HepG2 (cell line): ENCODE measurements around the gene BBLN. TPM values are rescaled to one million over a fixed set of nuclear protein-coding genes. Genes with fewer than 3 reads are reported as not detected.

Source experiments
- FOXP1 ChIP-seq, 2 experiments: fragments of 450-650 bp in 1 of 2; IDR thresholded peaks; 2 replicates each; pipeline ENCODE4 v1.6.1; 2017 to 2018; ENCODE audit warnings: antibody characterized with exemption in 1 of 2
- HDAC2 ChIP-seq: sonication (generic); formaldehyde crosslinking; IDR thresholded peaks from 2 replicates; pipeline ENCODE4 v1.4.0; 2020; ENCODE audit warnings: missing genetic modification reagents
- HNF1B ChIP-seq: sonication (generic); formaldehyde crosslinking; IDR thresholded peaks from 2 replicates; pipeline ENCODE4 v1.5.1; 2020; ENCODE audit warnings: mild to moderate bottlenecking, moderate library complexity, missing genetic modification reagents
- KDM2A ChIP-seq: sonication (generic); formaldehyde crosslinking; IDR thresholded peaks from 2 replicates; pipeline ENCODE4 v1.4.0; 2020; ENCODE audit warnings: low read depth, missing genetic modification reagents, borderline replicate concordance
- MYC ChIP-seq: sonication (generic); formaldehyde crosslinking; IDR thresholded peaks from 2 replicates; pipeline ENCODE4 v1.9.0; 2021; ENCODE audit warnings: missing genetic modification reagents, borderline replicate concordance
- PATZ1 ChIP-seq: sonication (generic); formaldehyde crosslinking; IDR thresholded peaks from 2 replicates; pipeline ENCODE4 v1.4.0; 2020; ENCODE audit warnings: missing genetic modification reagents
- SAP130 ChIP-seq: IDR thresholded peaks from 2 replicates; pipeline ENCODE4 v1.6.1; 2016; ENCODE audit warnings: low read depth
- TFDP1 ChIP-seq: IDR thresholded peaks from 2 replicates; pipeline ENCODE4 v1.6.1; 2016; ENCODE audit warnings: missing compliant biosample characterization, missing genetic modification reagents, borderline replicate concordance
- TSC22D2 ChIP-seq: sonication (generic); formaldehyde crosslinking; IDR thresholded peaks from 2 replicates; pipeline ENCODE4 v1.5.1; 2020; ENCODE audit warnings: missing genetic modification reagents, mild to moderate bottlenecking, borderline replicate concordance
- ZFP91 ChIP-seq: sonication (generic); formaldehyde crosslinking; IDR thresholded peaks from 2 replicates; pipeline ENCODE4 v1.9.0; 2022; ENCODE audit warnings: missing genetic modification reagents, mild to moderate bottlenecking, borderline replicate concordance
- ZFX ChIP-seq: sonication (generic); formaldehyde crosslinking; IDR thresholded peaks from 2 replicates; pipeline ENCODE4 v1.4.0; 2020; ENCODE audit warnings: mild to moderate bottlenecking, low read depth, missing genetic modification reagents, moderate library complexity
- ZNF30 ChIP-seq: sonication (generic); formaldehyde crosslinking; IDR thresholded peaks from 2 replicates; pipeline ENCODE4 v1.5.0; 2020; ENCODE audit warnings: mild to moderate bottlenecking, missing genetic modification reagents
- ZNF496 ChIP-seq: sonication (generic); formaldehyde crosslinking; IDR thresholded peaks from 2 replicates; pipeline ENCODE4 v1.8.1; 2023; ENCODE audit warnings: mild to moderate bottlenecking, moderate library complexity, missing genetic modification reagents; ENCODE audit not compliant: insufficient replicate concordance
- ZNF572 ChIP-seq: sonication (generic); formaldehyde crosslinking; IDR thresholded peaks from 2 replicates; pipeline ENCODE4 v1.5.1; 2020; ENCODE audit warnings: mild to moderate bottlenecking, missing genetic modification reagents
- ZNF670 ChIP-seq: sonication (generic); formaldehyde crosslinking; IDR thresholded peaks from 2 replicates; pipeline ENCODE4 v1.8.0; 2022; ENCODE audit warnings: mild to moderate bottlenecking, missing genetic modification reagents, borderline replicate concordance
- ZNF713 ChIP-seq: sonication (generic); formaldehyde crosslinking; IDR thresholded peaks from 2 replicates; pipeline ENCODE4 v1.4.0; 2020; ENCODE audit warnings: mild to moderate bottlenecking, missing genetic modification reagents
- ZZZ3 ChIP-seq: sonication (generic); formaldehyde crosslinking; IDR thresholded peaks from 2 replicates; pipeline ENCODE4 v1.4.0; 2020; ENCODE audit warnings: missing genetic modification reagents, mild to moderate bottlenecking, borderline replicate concordance
- polyA plus RNA-seq, 8 experiments: library from polyadenylated mRNA; depleted of rRNA in 3 of 8; stranded (reverse) in 7 of 8; unstranded in 1 of 8; fragments of >200 nt; fragmentation: Illumina TruSeq in 4 of 8; extraction: Trizol in 4 of 8; gene quantifications; 2 replicates each; pipeline versions ENCODE4 v1.2.1 to v1.2.3, GENCODE V29; 2011 to 2016; ENCODE audit warnings: low read depth in 4 of 8, missing spikeins in 1 of 8, mixed read lengths in 1 of 8; ENCODE audit not compliant: insufficient read depth in 1 of 8
- total RNA-seq, 5 experiments: library from RNA; depleted of rRNA; stranded (reverse); fragments of >200 nt; fragmentation: Illumina TruSeq; extraction: Trizol; gene quantifications; 2 replicates each; pipeline ENCODE4 v1.2.3, GENCODE V29; 2016; ENCODE audit warnings: low read depth in 1 of 5

Gene BBLN
- total and polyA plus RNA-seq, 2 of the 13 experiments (the other 11 are each of a cell fraction or from before 2014, with no cell fraction given): 27.6 to 33.1 TPM

- no peak for TF ChIP-seq TSC22D2 (CRISPR knock-in tag)
- no peak for TF ChIP-seq HDAC2 (CRISPR knock-in tag)
- TF ChIP-seq ZNF30: no peak
- peak; percentile 35; the same call in 1 of the 2 replicates for TF ChIP-seq MYC (CRISPR knock-in tag)
- peak; percentile 36; the same call in 1 of the 2 replicates for TF ChIP-seq TFDP1 (CRISPR knock-in tag)
- no peak for TF ChIP-seq ZNF496 (CRISPR knock-in tag)
- TF ChIP-seq KDM2A: peak; percentile 60; the same call in 1 of the 2 replicates
- TF ChIP-seq ZFX: 0 out of 2 replicates have a peak, but pooled peaks have one; percentile 30
- peak; percentile 15; the same call in 1 of the 2 replicates for TF ChIP-seq SAP130 (CRISPR knock-in tag)
- TF ChIP-seq ZNF713 (CRISPR knock-in tag): no peak
- peak; percentile 77; the same call in 1 of the 2 replicates for TF ChIP-seq PATZ1 (CRISPR knock-in tag)
- 0 out of 2 replicates have a peak, but pooled peaks have one; percentile 63 for TF ChIP-seq ZNF572 (CRISPR knock-in tag)
- TF ChIP-seq HNF1B (CRISPR knock-in tag): 0 out of 2 replicates have a peak, but pooled peaks have one; percentile 29
- TF ChIP-seq ZFP91 (CRISPR knock-in tag): peak; percentile 34; the same call in 1 of the 2 replicates
- TF ChIP-seq ZNF670 (CRISPR knock-in tag): no peak
- TF ChIP-seq ZZZ3 (CRISPR knock-in tag): no peak
- no peak for TF ChIP-seq FOXP1 (IDR thresholded peaks at IDR 0.05)
- no peak for TF ChIP-seq FOXP1 (CRISPR knock-in tag; IDR thresholded peaks at IDR 0.05)
These were observed 43.9 kb downstream of the BBLN start (continued) for GRCh38 chr9:128203707-128204551.
